Activated CD4-positive, CD25-positive, alpha-beta regulatory T cell treated with anti-CD3 and anti-CD28 coated beads, Interleukin-2, amount 50 U/mL, for 72 hours (primary cell): ENCODE results near the gene RASAL3.
A peak's percentile ranks its signal among the peaks of the same experiment; 100 is the strongest.
"Not testable (repeated sequence)": the region's sequence is repeated elsewhere in the genome, so short reads cannot be mapped to it uniquely, and the experiment has no call there.

Experiments used
- DNase-seq: peaks from one replicate; pipeline ENCODE4 v3.0.0; 2021

The RASAL3 gene

DNA sequence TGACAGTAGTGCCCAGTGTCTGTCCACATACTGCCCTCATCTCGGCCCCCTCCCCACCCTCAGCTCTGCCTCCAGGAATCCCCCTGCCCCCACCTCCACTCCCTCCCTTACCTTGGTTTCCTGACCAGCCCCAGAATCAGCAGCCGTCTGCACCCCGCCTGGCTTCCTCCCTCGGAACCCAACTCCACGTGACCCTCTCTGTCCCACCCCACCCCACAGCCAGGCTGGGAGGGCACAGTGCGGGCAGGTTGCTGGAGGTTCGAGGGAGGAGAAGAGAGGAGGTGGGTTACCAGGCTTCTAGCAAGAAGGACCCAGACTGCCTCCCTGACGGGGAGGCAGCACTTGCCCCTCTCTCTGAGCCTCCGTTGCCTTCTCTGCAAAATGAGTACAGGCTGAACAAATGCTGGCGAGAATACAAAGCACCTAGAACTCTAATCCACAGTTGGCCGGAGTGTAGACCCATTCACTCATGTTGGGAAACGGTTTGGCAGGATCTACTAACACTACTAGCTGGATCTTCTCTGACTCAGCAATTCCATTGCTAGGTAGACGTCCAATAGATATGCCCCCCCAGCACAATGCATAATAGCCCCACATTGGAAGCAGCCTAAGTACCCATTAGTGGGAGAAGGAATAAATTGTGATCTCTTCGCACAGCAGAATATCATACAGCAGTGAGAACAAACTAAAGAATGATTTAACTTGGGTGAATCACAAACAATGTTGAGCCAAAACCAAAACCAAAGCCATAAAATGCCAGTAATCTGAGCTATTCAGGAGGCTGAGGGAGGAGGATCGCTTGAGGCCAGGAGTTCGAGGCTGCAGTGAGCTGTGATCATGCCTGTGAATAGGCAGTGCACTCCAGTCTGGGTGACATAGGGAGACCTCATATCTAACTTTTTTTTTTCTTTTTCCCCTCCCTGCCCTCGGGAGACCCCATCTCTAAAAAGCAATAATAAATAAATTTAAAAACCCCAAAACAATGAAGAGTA is at the start of gene RASAL3:
TSS of gene RASAL3 (minus strand) at position 151 of the 992 bp plus-strand sequence. CDS start 186 bp downstream, outside the sequence.
- DNase-seq: peak; percentile 66

DNA sequence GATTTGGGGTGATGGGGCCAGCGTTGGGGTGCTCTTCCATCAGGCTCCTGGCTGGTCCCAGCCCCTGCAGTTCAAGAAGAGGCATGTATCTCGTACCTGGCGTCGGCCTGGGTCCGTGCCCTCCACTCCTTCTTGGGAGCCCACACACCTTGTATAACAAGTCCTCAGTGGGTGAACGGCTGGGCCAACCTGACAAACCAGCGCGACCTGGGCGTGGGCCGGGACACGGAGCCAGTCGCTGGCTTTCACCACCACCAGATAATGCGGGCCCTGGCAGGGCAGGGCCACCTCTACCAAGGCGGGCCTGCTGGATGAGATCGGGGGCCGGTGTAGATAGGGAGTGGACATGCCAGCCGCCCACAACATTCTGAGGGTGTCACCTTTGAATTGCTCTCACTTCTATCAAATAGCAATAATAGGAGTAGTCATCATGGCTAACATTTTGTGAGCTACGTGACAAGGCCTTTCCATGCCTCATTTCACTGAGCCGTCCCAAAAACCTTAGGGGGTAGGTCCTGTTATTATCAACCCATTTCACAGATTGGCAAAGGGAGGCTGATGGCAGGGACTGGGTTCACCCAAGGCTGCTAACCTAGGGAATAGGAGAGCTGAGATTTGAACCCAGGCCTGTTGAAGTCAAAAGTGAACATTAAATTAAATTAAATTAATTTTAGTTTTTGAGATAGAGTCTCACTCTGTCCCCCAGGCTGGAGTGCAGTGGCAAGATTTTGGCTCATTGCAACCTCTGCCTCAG is 47.5 kb upstream of the RASAL3 start:
- no peak for DNase-seq

DNA sequence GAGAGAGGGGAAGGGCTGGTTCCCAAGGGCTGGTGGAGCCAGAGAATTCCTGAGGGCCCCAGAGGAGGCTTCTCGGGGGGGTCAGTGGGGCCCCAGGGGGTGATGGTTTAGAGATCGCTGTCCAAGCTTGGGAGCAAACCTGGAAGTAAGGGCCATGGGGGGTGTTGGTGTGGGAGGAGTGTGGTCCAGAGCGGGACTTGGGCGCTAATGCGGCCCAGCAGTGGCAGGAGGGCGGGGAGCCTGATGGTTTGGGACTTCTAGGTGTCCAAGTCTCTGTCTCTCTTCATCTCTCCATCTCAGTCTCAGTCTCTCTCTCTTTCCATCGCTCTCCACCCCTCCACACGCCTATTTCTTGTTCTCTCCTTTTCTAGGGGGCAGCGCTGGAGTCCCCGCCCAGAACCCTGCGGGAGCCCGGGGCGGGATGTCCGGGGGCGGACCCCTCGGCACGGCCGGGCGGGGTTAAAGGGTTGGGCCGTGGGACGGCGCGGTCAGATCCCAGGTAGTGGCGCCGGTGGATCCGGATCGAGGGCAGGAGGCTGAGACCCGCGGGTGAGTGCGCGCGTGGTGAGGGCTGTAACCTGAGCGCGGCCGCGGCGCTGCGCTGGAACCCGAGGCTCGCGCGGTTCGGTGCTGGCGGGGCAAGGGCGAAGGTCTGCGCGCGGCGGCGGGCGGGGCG is 43.8 kb upstream of the RASAL3 start, which contains the start of gene CYP4F22:
TSS of gene CYP4F22 (plus strand) at position 491 of the 676 bp plus-strand sequence. CDS start 16,812 bp downstream, outside the sequence.
- no peak for DNase-seq

GRCh38 chr19:15507068-15508034 is 43.0 kb upstream of the RASAL3 start:
- DNase-seq: no peak

DNA sequence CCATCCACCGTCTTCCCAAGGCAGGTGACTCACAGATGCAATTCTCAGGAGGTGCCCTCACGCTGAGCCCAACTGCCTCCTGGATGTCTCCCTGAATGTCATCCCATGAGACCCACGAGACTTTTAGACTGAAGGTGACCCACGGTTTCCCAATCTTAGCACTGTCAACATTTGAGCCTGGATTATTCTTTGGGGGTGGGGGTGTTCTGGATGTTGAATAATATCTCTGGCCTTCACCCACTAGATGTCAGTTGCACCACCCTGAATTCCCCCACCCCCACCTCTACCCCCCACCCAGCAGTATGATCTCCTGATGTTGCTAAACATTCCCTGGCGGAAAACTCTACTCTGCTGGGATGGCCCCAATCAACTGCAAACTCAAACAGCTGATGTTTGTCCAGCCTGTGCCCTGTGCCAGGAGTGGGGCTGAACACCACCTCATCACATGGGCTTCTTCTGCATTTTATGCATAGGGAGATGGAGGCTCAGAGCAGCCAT is 41.8 kb upstream of the RASAL3 start:
- DNase-seq: no peak

- no peak for DNase-seq
These were observed 37.9 kb upstream of the RASAL3 start for GRCh38 chr19:15502264-15502663.

DNA sequence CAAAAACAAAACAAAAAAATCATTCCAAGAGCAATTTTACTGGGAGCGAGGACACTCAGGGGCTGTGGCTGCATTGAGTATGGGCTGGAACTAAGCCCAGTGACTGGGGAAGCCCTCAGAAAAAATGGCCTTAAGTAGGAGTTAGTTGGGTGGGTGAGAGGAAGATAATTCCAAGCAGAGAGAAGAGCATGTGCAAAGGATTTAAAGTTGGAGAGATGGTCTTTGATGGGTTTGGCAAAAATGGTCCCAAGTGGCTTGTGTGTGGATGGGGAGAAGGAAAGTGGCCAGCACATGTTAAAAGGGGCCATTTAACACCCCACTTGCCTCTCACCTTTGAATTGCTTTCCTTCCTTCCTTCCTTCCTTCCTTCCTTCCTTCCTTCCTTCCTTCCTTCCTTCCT is 37.3 kb upstream of the RASAL3 start:
- DNase-seq: no peak

DNA sequence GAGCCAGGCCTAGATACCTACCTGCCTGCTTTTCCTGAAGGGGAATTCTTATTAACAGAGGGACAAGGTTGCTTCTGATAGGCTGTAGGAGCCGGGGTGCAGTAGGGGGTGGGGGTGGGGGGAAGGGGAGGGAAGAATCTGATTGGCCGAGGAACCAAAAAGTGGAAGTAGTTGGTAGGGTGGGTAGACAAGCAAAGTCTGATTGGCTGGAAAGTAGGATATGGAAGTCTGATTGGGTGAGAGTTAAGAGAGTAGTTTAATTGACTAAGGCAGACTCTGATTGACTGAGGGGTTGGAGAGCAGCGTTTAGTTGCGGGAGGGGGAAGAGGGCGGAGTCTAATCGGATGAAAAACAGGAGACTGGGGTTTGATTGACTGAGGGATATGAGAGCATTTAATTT is 34.6 kb upstream of the RASAL3 start:
- no peak for DNase-seq

GRCh38 chr19:15498156-15498858 is 34.0 kb upstream of the RASAL3 start:
- no peak for DNase-seq

DNA sequence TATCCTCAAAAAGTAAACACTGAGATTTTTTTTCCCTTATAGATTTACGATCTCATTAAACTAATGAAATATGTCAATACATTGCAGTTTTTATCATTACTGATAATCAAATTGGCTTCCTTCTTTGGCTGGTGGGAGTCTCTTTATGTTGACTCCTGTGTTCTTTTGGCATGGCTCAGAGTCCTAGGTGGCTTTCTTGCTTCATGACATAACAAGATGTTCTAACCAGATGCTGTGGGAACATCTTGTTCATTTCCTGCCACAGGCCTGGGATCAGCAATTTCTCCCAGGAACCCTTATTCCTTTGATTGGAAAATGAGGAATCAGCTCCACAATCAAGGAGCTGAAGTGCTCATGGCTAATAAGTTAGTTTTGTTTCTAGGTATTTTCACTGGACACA is 30.8 kb upstream of the RASAL3 start:
- DNase-seq: no peak

DNA sequence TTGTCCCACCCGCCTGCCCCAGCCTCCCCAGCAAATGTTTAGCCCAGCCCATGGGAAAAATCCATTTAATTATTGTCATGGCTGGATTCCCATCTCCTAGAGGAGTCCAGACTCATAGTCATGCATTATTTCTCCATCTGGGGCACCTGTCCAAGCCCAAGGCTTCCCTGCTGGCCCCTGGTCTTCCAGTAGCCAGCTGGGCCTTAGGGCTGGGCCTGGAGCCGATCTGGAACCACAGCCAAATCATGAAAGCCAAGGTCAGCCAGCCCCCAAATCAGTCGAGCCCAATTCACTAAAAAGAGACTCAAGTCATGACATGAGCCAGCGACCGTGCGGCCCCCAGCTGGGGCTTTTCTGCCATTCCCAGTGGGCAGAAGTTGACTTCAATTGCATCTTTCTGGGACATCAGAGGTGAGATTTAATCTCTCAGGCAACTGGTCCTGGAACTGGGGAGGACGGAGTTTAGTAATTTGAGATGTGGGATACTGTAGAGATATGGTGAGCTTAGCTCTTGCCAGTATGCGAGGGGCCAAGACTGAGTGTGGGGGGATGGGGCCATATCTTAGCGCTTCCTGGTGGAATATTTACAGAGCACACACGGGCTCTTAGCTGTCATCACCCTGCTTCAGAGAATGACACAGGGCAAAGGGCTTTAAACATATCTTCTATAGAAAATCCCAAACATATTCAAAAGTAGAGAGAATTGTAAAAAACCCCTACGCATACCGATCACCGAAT is 24.3 kb upstream of the RASAL3 start:
- DNase-seq: no peak

GRCh38 chr19:15487038-15487437 is 22.7 kb upstream of the RASAL3 start:
- DNase-seq: no peak

- DNase-seq: not testable (repeated sequence)
These were observed 21.4 kb upstream of the RASAL3 start for GRCh38 chr19:15485768-15486167.

- DNase-seq: not testable (repeated sequence)
These were observed 16.7 kb upstream of the RASAL3 start for GRCh38 chr19:15480996-15481395.

DNA sequence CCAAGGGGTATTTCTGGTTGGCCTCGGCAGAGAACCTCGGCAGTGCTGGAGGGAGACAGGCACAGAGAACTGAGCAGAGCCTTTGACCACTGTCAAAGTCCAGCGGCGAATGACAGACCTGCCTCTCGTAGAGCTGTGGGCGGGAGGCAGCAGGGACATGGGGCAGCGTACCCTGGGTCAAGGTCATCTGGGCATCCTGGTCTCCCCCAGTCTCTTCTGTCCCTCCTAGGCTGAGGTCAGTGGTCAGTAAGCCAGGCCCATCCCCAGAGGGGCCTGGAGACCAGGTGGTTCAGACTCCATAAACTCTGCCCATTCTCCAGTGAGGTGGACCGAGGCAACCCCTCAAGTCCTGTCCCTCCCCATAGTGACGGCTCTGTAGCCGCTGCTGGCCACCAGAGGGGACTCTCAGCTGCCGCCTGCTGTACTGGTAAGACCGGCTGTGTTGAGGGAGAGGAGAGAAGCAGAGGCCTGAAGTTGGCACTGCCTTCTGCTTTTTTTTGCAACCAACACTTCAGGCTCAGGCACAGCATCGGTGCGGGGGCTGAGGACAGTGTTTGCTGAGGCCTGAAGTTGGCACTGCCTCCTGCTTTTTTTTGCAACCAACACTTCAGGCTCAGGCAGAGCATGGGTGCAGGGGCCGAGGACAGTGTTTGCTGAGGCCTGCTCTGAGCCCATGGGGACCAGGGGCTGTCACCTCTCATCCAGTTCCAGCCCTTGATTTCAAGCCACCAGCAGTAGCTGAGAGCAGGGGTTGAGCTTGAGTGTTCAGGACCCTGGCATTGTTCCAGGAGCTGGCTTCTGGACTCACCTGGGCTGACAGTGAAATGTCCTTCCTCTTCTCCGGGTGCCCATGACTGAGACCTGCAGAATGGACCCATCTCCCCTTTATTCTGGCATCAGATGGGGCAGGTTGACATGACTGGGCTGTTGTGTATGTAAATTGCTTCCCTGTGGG is 15.3 kb upstream of the RASAL3 start, which contains the start of gene PGLYRP2:
TSS of gene PGLYRP2 (minus strand) at position 111 of the 955 bp plus-strand sequence. CDS start 130 bp downstream, outside the sequence.
- DNase-seq: no peak

- DNase-seq: no peak
These were observed 12.0 kb upstream of the RASAL3 start for GRCh38 chr19:15476325-15476724.

DNA sequence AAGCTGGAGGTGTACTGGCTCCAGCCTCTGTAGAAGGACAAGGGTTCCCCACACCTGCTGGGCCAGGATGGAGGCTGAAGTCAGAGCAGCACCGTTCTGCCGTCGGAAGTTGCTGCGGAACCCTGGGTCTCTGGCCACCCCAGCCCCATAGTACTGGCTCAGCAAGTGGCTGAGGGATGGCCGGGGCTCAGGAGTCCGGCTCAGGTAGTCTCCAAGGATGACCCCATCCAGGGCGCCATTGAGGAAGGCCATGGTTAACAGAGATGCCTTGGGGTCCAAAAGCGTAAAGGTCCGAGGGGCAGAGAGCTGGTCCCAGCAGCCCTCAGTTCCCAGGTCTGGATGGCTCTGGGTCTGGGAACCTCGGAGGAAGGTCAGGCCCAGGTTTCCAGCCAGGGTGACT is 11.3 kb upstream of the RASAL3 start:
- peak; percentile 18 for DNase-seq

DNA sequence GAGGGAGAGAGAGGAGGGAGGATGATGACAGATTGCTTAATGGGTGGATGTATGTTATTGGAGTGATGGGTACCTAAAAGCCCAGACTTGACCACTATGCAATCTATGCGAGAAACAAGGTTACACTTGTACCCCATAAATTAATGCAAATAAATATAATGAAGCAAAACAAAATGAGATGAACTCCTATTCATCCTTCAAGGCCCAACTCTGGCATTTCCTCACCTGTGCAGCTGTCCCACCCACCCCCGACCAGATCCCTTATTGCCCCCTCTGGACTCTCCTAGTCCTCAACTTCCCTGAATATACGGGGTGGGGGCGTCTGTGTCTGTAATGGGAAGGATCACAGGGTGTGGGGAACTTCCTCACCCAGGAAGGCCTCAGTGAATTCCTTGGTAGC is 10.8 kb upstream of the RASAL3 start:
- peak; percentile 21 for DNase-seq

- DNase-seq: not testable (repeated sequence)
These were observed 9.5 kb upstream of the RASAL3 start for GRCh38 chr19:15473821-15474220.
